Endometrial microvascular endothelial cells (primary cell): ENCODE results near the gene NPB. TPM values are rescaled to one million over a fixed set of nuclear protein-coding genes. Genes with fewer than 3 reads are reported as not detected.

Experiments used
- total RNA-seq: library from RNA; depleted of rRNA; stranded (reverse); fragments of >200 nt; gene quantifications from one replicate; pipeline ENCODE4 v1.2.3, GENCODE V29; 2015; ENCODE audit errors: inconsistent ontology term

NPB gene
- total RNA-seq, 1 donor from 2014 or later: not detected

Other genes with a start within 250 kb of the NPB start
- gene PDE6G, start 245.7 kb upstream of the NPB start, total RNA-seq: 0.37 TPM
- 38.9 TPM for gene OXLD1, start 235.6 kb upstream of the NPB start, total RNA-seq
- gene CCDC137, start 235.5 kb upstream of the NPB start, total RNA-seq: 20.9 TPM
- 30.3 TPM for gene ARL16, start 218.4 kb upstream of the NPB start, total RNA-seq
- gene HGS, start 218.2 kb upstream of the NPB start, total RNA-seq: 125 TPM
- gene MRPL12, start 198.9 kb upstream of the NPB start, total RNA-seq: 120 TPM
- gene SLC25A10, start 190.0 kb upstream of the NPB start, total RNA-seq: 42.1 TPM
- not detected for gene GCGR, start 98.1 kb upstream of the NPB start, total RNA-seq
- 97.0 TPM for gene MCRIP1, start 68.9 kb upstream of the NPB start, total RNA-seq
- not detected for gene PPP1R27, start 67.2 kb upstream of the NPB start, total RNA-seq
- 1,412 TPM for gene P4HB, start 41.7 kb upstream of the NPB start, total RNA-seq
- gene ARHGDIA, start 30.9 kb upstream of the NPB start, total RNA-seq: 471 TPM
- gene ALYREF, start 10.7 kb upstream of the NPB start, total RNA-seq: 284 TPM
- gene ANAPC11, start 10.5 kb upstream of the NPB start, total RNA-seq: 166 TPM
- 41.0 TPM for gene PCYT2, start 9.2 kb downstream of the NPB start, total RNA-seq
- gene SIRT7, start 15.9 kb downstream of the NPB start, total RNA-seq: 14.3 TPM
- 21.0 TPM for gene MAFG, start 25.5 kb downstream of the NPB start, total RNA-seq
- 60.9 TPM for gene PYCR1, start 35.1 kb downstream of the NPB start, total RNA-seq
- gene MYADML2, start 45.0 kb downstream of the NPB start, total RNA-seq: not detected
- gene NOTUM, start 58.9 kb downstream of the NPB start, total RNA-seq: not detected
- gene ASPSCR1, start 75.4 kb downstream of the NPB start, total RNA-seq: 12.2 TPM
- 159 TPM for gene CENPX, start 120.6 kb downstream of the NPB start, total RNA-seq
- gene LRRC45, start 121.1 kb downstream of the NPB start, total RNA-seq: 23.0 TPM
- gene RAC3, start 129.4 kb downstream of the NPB start, total RNA-seq: 30.2 TPM
- gene DCXR, start 135.5 kb downstream of the NPB start, total RNA-seq: 133 TPM
- gene RFNG, start 149.6 kb downstream of the NPB start, total RNA-seq: 36.0 TPM
- gene GPS1, start 149.7 kb downstream of the NPB start, total RNA-seq: 140 TPM
- gene DUS1L, start 163.6 kb downstream of the NPB start, total RNA-seq: 70.0 TPM
- 76.7 TPM for gene FASN, start 196.0 kb downstream of the NPB start, total RNA-seq